RWPE2 (cell line): ENCODE data around the gene KIAA1217.
A peak's percentile ranks its signal among the peaks of the same experiment; 100 is the strongest.

Experiments
- ATAC-seq: fragments of 200-7000 bp; cut with Tn5 transposase; 3 replicates; pipeline ENCODE4 v1.9.1; 2021; ENCODE audit warnings: low read depth
- DNase-seq: peaks from one replicate; pipeline ENCODE4 v3.0.0-alpha.2; 2020; ENCODE audit warnings: low spot score
- H3K27ac ChIP-seq: fragments of 450-650 bp; 2 replicates; pipeline ENCODE4 v1.5.1; 2017; ENCODE audit warnings: mild to moderate bottlenecking; ENCODE audit not compliant: poor library complexity, severe bottlenecking
- H3K27me3 ChIP-seq: fragments of 250-450 bp; sonication (Bioruptor Pico); 2 replicates; pipeline ENCODE4 v1.5.1; 2021; ENCODE audit warnings: mild to moderate bottlenecking, moderate library complexity; ENCODE audit not compliant: insufficient read depth, poor library complexity, severe bottlenecking
- H3K36me3 ChIP-seq: fragments of 250-450 bp; sonication (Bioruptor Pico); 2 replicates; pipeline ENCODE4 v1.5.1; 2020; ENCODE audit warnings: low read depth, mild to moderate bottlenecking, moderate library complexity
- H3K4me1 ChIP-seq: fragments of 250-450 bp; sonication (Bioruptor Pico); 2 replicates; pipeline ENCODE4 v1.5.1; 2021; ENCODE audit warnings: mild to moderate bottlenecking, moderate library complexity; ENCODE audit not compliant: insufficient read depth, poor library complexity, severe bottlenecking
- H3K4me3 ChIP-seq: fragments of 250-450 bp; sonication (Bioruptor Pico); 2 replicates; pipeline ENCODE4 v1.5.1; 2021; ENCODE audit warnings: mild to moderate bottlenecking, moderate library complexity; ENCODE audit not compliant: severe bottlenecking
- H3K9me3 ChIP-seq: fragments of 250-450 bp; sonication (Bioruptor Pico); 2 replicates; pipeline ENCODE4 v1.5.1; 2021; ENCODE audit warnings: mild to moderate bottlenecking, moderate library complexity; ENCODE audit not compliant: severe bottlenecking
- CTCF ChIP-seq: fragments of 450-650 bp; IDR thresholded peaks from one replicate; pipeline ENCODE4 v1.5.1; 2017; ENCODE audit warnings: mild to moderate bottlenecking, moderate library complexity; ENCODE audit not compliant: poor library complexity, severe bottlenecking

The KIAA1217 gene

GRCh38 chr10:24467136-24467535 lies 258.2 kb downstream of the KIAA1217 start:
- ATAC-seq (no peak), DNase-seq (no peak)
- Histone ChIP-seq H3K4me1 (peaks cover 51% of the 10 kb centered on the region), H3K27me3 (no peaks in the 10 kb centered on the region), H3K4me3 (peak overlapping the region; percentile 36), H3K9me3 (no peaks in the 10 kb centered on the region), H3K27ac (peak overlapping the region; percentile 95), H3K36me3 (peaks cover 1% of the 10 kb centered on the region)
- TF ChIP-seq CTCF, result no peak

GRCh38 chr10:24467605-24468004 lies 258.7 kb downstream of the KIAA1217 start:
- Histone ChIP-seq H3K36me3 (peaks cover 6% of the 10 kb centered on the region), H3K4me3 (peak overlapping the region; percentile 36), H3K27me3 (no peaks in the 10 kb centered on the region), H3K4me1 (peaks cover 49% of the 10 kb centered on the region), H3K27ac (peak overlapping the region; percentile 95), H3K9me3 (no peaks in the 10 kb centered on the region)
- ATAC-seq (no peak), DNase-seq (no peak)
- TF ChIP-seq CTCF, result no peak

DNA sequence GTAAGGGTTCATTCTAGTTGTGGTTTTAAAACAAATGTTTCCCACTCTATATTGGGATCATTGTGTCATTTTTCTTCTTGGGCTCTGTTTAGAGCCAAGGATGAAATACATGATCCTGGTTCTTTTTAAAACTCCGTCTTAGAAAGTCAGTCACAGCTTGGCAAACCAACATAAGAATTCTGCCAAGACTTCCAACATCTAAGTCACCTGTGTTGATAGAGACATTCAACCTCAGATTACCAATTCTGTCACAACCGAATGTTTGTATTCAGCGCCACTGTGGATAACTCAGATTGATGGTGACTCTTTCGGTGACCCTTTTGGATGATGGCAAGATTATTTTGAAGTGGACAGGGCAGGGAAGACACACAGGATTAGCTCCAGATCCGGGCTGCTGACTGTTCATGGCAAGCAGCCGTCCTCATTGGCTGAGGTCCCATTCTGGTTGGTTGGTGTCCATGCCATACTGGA lies 259.4 kb downstream of the KIAA1217 start:
- ATAC-seq, result no peak
- Histone ChIP-seq H3K4me1 (peaks cover 41% of the 10 kb centered on the region), H3K27me3 (no peaks in the 10 kb centered on the region), H3K9me3 (no peaks in the 10 kb centered on the region), H3K27ac (peak overlapping the region; percentile 95), H3K36me3 (peaks cover 13% of the 10 kb centered on the region), H3K4me3 (peak overlapping the region; percentile 36)
- no peak for DNase-seq
- TF ChIP-seq CTCF, result no peak

GRCh38 chr10:24469993-24470392 lies 261.1 kb downstream of the KIAA1217 start:
- no peak for TF ChIP-seq CTCF
- H3K9me3 ChIP-seq, result no peaks in the 10 kb centered on the region

GRCh38 chr10:24475598-24475997 lies 266.7 kb downstream of the KIAA1217 start:
- Histone ChIP-seq H3K36me3 (peaks cover 48% of the 10 kb centered on the region), H3K4me3 (no peak overlapping the region), H3K4me1 (no peaks in the 10 kb centered on the region), H3K27ac (no peak overlapping the region), H3K27me3 (no peaks in the 10 kb centered on the region), H3K9me3 (no peaks in the 10 kb centered on the region)
- ATAC-seq, result no peak
- no peak for TF ChIP-seq CTCF
- DNase-seq, result no peak

More at GRCh38 chr10:24469993-24470392, 261.1 kb downstream of the KIAA1217 start:
- H3K4me3 ChIP-seq, result no peak overlapping the region
- H3K27ac ChIP-seq, result peak overlapping the region; percentile 1
- ATAC-seq (no peak), DNase-seq (no peak)
- peaks cover 27% of the 10 kb centered on the region for H3K4me1 ChIP-seq
- H3K27me3 ChIP-seq, result no peaks in the 10 kb centered on the region
- peaks cover 30% of the 10 kb centered on the region for H3K36me3 ChIP-seq
